Measurements from ENCODE around the gene ATP5MK.

Gene ATP5MK

GRCh38 chr10:103415581-103415980 is 19.3 kb upstream of the ATP5MK start:
- TF ChIP-seq CTCF (IDR thresholded peaks at IDR 0.05) = no peak
- no peaks in the 10 kb centered on the region for H3K9me3 ChIP-seq (ENCODE audit: control insufficient read depth, low read length)
- no peaks in the 10 kb centered on the region for H3K4me1 ChIP-seq
- no peak overlapping the region for H3K4me3 ChIP-seq (ENCODE audit: low read depth, low read length)
- no peak overlapping the region for H3K4me2 ChIP-seq (ENCODE audit: low read length)
- H3K9ac ChIP-seq = no peak overlapping the region
- H3K79me2 ChIP-seq = no peaks in the 10 kb centered on the region
- no peaks in the 10 kb centered on the region for H3K36me3 ChIP-seq (ENCODE audit: control insufficient read depth, insufficient read depth, low read length)
- no peak overlapping the region for H2AFZ ChIP-seq
- no peaks in the 10 kb centered on the region for H3K27me3 ChIP-seq (ENCODE audit: control insufficient read depth, insufficient read depth, low read length)
- H3K27ac ChIP-seq = no peak overlapping the region

- Histone ChIP-seq H3K36me3 (ENCODE audit: control insufficient read depth, insufficient read depth, low read length) (no peaks in the 10 kb centered on the region), H3K9ac (no peak overlapping the region), H3K27me3 (ENCODE audit: control insufficient read depth, insufficient read depth, low read length) (no peaks in the 10 kb centered on the region), H3K27ac (no peak overlapping the region), H3K9me3 (ENCODE audit: control insufficient read depth, low read length) (no peaks in the 10 kb centered on the region), H3K79me2 (no peaks in the 10 kb centered on the region), H3K4me3 (ENCODE audit: low read depth, low read length) (no peak overlapping the region), H3K4me2 (ENCODE audit: low read length) (no peak overlapping the region), H2AFZ (no peak overlapping the region), H3K4me1 (no peaks in the 10 kb centered on the region)
- TF ChIP-seq CTCF (IDR thresholded peaks at IDR 0.05) = no peak
Measured at GRCh38 chr10:103413564-103413963, 17.3 kb upstream of the ATP5MK start.

- H3K36me3 ChIP-seq (ENCODE audit: control insufficient read depth, insufficient read depth, low read length) = no peaks in the 10 kb centered on the region
- peak overlapping the region; percentile 87 for H3K4me2 ChIP-seq (ENCODE audit: low read length)
- H3K27ac ChIP-seq = no peak overlapping the region
- peak overlapping the region; percentile 87 for H2AFZ ChIP-seq
- no peaks in the 10 kb centered on the region for H3K27me3 ChIP-seq (ENCODE audit: control insufficient read depth, insufficient read depth, low read length)
- no peak overlapping the region for H3K9ac ChIP-seq
- peaks cover 8% of the 10 kb centered on the region for H3K4me1 ChIP-seq
- peak overlapping the region; percentile 95 for H3K4me3 ChIP-seq (ENCODE audit: low read depth, low read length)
- H3K9me3 ChIP-seq (ENCODE audit: control insufficient read depth, low read length) = no peaks in the 10 kb centered on the region
- peaks cover 23% of the 10 kb centered on the region for H3K79me2 ChIP-seq
- no peak for TF ChIP-seq CTCF (IDR thresholded peaks at IDR 0.05)
Measured at GRCh38 chr10:103397191-103397825, 1.0 kb upstream of the ATP5MK start.

GRCh38 chr10:103396789-103397087 is 463 bp upstream of the ATP5MK start:
- peaks cover 23% of the 10 kb centered on the region for H3K79me2 ChIP-seq
- peak overlapping the region; percentile 88 for H3K9ac ChIP-seq
- H3K4me3 ChIP-seq (ENCODE audit: low read depth, low read length) = peak overlapping the region; percentile 95
- H3K4me2 ChIP-seq (ENCODE audit: low read length) = peak overlapping the region; percentile 87
- no peak for TF ChIP-seq CTCF (IDR thresholded peaks at IDR 0.05)
- H2AFZ ChIP-seq = peak overlapping the region; percentile 87
- H3K27me3 ChIP-seq (ENCODE audit: control insufficient read depth, insufficient read depth, low read length) = no peaks in the 10 kb centered on the region
- peaks cover 8% of the 10 kb centered on the region for H3K4me1 ChIP-seq
- H3K36me3 ChIP-seq (ENCODE audit: control insufficient read depth, insufficient read depth, low read length) = no peaks in the 10 kb centered on the region
- H3K27ac ChIP-seq = no peak overlapping the region
- no peaks in the 10 kb centered on the region for H3K9me3 ChIP-seq (ENCODE audit: control insufficient read depth, low read length)

- TF ChIP-seq CTCF (IDR thresholded peaks at IDR 0.05) = no peak
Measured at GRCh38 chr10:103395754-103396066, 565 bp downstream of the ATP5MK start.

More at GRCh38 chr10:103395754-103396066, 565 bp downstream of the ATP5MK start:
- Histone ChIP-seq H3K4me2 (ENCODE audit: low read length) (peak overlapping the region; percentile 87), H3K9ac (peak overlapping the region; percentile 88), H2AFZ (peak overlapping the region; percentile 87), H3K27ac (peak overlapping the region; percentile 78), H3K79me2 (peaks cover 23% of the 10 kb centered on the region), H3K27me3 (ENCODE audit: control insufficient read depth, insufficient read depth, low read length) (no peaks in the 10 kb centered on the region), H3K4me3 (ENCODE audit: low read depth, low read length) (peak overlapping the region; percentile 95), H3K4me1 (peaks cover 8% of the 10 kb centered on the region), H3K36me3 (ENCODE audit: control insufficient read depth, insufficient read depth, low read length) (no peaks in the 10 kb centered on the region), H3K9me3 (ENCODE audit: control insufficient read depth, low read length) (no peaks in the 10 kb centered on the region)

Measured in parathyroid adenoma (tissue), 2 donors.